GM13977 (cell line): Measurements from ENCODE around the gene RGS12.
A peak's percentile ranks its signal among the peaks of the same experiment; 100 is the strongest.
"Not testable (repeated sequence)": the region's sequence is repeated elsewhere in the genome, so short reads cannot be mapped to it uniquely, and the experiment has no call there.

Source experiments
- DNase-seq: peaks from one replicate; pipeline ENCODE4 v3.0.0; 2012; ENCODE audit warnings: low spot score
- in situ Hi-C: fragments of 300-500 bp; cut with MboI; formaldehyde crosslinking; loops from one replicate; pipeline ENCODE4 v1.12.0; 2022; ENCODE audit warnings: low sequenced_read_pairs, low pct_unique_long_range_greater_than_20kb, mixed read lengths, inconsistent platforms; ENCODE audit not compliant: unreplicated experiment
- TF ChIP-seq, protein P1 (sequence below): IDR thresholded peaks from 2 replicates; pipeline ENCODE4 v1.5.1; 2012; ENCODE audit warnings: mild to moderate bottlenecking, control low read depth; ENCODE audit not compliant: insufficient read depth; ENCODE audit errors: extremely low read depth, missing control alignments

Gene RGS12

DNA sequence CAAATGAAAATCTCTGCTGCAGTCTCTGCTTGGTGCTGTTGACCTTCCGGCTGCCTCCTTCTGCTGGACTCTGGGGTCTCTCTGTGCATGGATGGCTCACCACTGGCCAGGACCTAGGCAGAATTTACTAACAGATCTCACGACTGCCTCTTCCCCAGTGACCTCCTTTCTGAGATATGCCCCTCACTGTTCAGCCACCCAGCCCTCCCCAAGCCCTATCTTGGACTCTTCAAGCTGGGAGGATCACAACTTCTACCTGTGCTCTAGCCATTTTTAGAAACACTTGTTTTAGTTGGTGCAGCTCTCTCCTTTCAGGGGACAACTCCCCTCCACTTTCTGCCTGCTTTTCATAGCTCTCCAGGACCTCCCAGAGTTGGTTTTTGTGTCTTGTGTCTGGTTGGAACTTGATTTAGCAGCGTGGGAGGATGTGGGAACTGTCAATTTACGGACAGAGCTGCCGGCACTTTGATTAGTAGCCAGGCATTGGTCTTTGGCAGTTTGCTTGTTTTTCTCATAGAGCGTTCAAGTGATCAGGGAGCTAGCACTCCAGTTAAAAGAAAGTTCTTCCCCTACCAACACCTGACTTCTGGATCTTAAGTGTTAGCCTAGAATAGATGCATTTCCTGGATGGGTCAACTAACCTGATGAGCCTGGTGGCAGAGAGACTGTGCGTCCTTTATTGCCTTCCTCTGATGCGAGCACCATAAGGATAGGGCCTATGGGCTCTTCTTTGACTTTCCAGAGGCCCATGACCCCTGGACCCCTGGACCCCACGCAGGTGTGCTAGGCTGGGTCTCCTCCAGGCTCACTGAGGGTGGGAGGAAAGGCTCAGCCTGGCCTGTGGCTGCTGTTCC lies 6.5 kb downstream of the RGS12 start:
- in situ Hi-C loops: no loop called here
- TF ChIP-seq, protein P1, sequence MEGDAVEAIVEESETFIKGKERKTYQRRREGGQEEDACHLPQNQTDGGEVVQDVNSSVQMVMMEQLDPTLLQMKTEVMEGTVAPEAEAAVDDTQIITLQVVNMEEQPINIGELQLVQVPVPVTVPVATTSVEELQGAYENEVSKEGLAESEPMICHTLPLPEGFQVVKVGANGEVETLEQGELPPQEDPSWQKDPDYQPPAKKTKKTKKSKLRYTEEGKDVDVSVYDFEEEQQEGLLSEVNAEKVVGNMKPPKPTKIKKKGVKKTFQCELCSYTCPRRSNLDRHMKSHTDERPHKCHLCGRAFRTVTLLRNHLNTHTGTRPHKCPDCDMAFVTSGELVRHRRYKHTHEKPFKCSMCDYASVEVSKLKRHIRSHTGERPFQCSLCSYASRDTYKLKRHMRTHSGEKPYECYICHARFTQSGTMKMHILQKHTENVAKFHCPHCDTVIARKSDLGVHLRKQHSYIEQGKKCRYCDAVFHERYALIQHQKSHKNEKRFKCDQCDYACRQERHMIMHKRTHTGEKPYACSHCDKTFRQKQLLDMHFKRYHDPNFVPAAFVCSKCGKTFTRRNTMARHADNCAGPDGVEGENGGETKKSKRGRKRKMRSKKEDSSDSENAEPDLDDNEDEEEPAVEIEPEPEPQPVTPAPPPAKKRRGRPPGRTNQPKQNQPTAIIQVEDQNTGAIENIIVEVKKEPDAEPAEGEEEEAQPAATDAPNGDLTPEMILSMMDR: no peak
- no peak for DNase-seq

DNA sequence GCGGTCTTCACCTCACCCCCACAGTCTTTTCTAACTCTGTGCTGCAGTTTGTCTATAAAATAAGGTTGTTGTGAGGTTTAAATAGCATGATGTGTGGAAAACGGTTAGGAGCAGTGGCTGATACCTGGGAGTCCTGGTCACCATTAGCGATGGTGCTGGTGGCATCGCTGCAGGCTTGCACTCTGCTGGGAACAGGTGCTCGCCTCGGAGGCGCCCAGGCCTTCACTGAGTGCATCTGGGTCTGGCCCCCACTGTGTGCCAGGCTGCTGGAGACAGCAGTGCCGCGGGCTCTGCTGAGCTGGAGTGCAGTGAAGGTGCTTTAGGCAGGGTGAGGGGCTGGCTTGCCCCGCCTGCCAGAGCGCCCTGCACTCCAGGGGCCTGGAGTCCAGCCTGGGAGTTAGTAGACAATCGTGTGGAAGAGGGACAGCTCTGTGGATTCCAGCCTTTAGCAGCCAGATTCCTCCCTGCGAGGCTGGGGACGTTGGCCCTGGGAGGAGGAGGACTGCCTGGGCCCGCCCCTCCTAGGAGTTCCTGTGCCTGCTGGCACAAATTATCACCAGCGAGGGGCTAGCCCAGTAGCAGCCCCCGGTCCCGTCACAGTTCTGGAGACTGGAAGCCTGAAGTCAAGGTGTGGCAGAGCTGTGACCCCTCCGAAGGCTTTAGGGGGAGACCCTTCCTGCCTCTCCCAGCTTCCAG lies 7.3 kb downstream of the RGS12 start:
- DNase-seq: no peak
- TF ChIP-seq, protein P1: no peak
- in situ Hi-C loops: no loop called here

DNA sequence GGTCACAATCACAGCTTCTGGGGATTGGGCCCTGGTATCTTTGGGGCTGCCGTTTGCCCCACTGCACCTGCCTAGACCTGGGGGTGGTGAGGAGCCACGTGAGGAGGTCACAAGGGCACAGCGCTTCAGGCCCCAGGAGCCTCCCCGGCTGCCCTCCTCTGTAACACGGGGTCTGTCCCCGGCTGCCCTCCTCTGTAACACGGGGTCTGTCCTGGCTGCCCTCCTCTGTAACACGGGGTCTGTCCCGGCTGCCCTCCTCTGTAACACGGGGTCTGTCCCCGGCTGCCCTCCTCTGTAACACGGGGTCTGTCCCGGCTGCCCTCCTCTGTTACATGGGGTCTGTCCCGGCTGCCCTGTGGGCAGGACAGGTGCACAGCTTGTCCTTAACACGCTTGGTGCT lies 8.1 kb downstream of the RGS12 start:
- DNase-seq, in situ Hi-C loops: not testable (repeated sequence)

DNA sequence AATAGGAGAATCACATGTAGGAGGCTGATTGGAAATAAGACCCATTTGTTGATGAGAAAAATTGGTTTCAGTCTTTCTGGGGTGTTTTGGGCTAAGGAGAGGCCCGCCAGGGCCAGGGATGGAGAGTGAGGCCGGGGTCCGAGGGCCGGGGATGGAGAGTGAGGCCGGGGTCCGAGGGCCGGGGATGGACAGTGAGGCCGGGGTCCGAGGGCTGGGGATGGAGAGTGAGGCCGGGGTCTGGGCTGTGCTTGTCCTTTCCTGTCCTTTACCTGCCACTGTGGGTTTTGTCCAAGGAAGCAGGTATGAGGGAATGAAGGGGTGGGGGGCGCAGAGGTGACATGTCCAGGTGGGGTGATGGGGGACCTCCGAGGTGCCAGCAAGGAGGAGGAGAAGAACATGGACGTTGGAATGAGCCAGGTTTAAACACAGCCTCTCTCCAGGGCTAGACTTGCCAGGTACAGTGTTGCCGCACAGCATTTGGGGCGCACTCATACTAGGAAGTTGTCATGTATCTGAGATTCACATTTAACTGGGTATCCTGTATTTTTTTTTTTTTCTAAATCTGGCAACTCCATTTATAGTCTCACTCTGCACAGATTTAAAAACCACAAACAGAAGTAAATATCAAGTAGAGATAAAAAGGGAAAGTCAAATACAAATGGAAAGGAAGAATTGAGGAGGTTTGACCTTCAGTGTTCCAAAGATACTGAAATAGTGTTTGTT lies 8.8 kb downstream of the RGS12 start:
- TF ChIP-seq, protein P1: no peak
- DNase-seq: no peak
- in situ Hi-C loops: no loop called here

DNA sequence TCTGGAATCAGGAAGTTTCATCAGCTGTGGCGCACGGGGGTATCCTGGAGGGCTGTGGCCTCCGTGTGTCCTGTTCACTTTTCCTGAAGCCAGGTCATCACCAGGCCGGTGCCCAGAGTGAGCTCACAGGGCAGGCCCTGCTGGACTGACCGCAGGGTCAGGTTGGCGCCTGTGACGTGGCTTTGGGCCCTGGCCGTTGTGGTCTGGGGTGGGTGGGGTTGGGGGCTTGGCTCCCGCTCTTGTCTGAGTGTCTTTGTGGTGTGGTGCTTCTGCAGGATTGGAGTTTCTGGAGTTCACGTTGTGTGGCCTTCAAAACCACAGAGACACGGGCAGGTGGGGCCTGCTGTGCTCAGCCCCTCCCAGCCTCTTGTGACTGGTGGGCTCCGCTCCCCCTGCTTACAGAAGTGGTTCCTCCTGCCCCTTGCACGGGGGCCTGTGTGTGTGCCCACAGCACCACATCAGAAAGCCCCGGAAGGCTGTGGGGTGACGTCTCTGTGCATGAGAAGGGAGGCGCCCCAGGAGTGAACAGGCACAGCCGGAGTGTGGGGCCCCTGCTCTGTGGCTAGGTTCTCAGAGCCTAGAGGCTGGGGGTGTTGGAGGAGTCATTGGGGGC lies 9.5 kb downstream of the RGS12 start:
- in situ Hi-C loops: no loop called here
- DNase-seq: peak; percentile 84
- TF ChIP-seq, protein P1: no peak

DNA sequence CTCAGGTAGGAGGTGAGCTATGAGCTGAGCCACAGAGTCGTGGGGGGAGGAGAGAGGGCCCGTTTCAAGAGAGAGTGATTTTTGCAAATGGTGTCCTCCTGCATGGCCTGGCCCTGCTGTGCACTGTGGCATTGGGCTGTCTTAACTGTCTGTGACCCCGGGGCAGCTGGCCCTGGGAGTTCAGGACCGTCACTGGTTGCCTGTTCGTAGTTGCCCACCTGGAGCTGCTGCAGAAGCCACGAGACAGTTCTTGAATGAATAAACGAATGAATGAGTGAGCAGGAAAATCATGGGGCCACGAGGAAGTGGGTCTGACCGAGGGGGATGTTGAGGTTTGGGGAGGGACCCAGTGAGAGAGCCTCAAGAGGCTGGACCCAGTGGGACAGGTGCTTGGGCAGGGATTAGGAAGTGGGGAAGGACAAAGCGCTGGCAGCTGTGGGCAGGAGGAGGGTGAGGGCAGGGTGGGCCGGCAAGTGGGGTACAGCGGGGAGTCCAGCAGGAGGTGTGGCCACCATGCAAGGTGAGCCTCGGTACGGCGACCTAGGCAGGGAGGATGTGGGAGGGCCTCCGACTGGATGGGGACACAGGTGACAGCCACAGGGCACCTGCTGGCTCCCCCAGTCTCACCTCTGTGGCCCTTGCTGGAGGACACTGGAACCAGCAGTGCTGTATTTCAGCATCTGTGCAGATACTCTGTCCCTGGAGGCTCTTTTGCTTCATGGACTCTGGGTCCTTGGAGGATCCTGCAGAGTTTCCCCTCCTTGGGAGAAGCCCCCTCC lies 10.2 kb downstream of the RGS12 start:
- in situ Hi-C loops: no loop called here
- TF ChIP-seq, protein P1: no peak
- DNase-seq: no peak
